A673 (cell line): ENCODE results near the gene PDCD7.
"Not testable (repeated sequence)": the region's sequence is repeated elsewhere in the genome, so short reads cannot be mapped to it uniquely, and the experiment has no call there.

ENCODE experiments used
- EZH2 ChIP-seq: fragments of 200-600 bp; sonication (generic); IDR thresholded peaks from 2 replicates; pipeline ENCODE4 v1.6.1; 2017; ENCODE audit warnings: borderline replicate concordance, low read depth, mild to moderate bottlenecking, mixed read lengths, antibody characterized with exemption, low read length; ENCODE audit not compliant: poor library complexity, severe bottlenecking
- TF ChIP-seq, protein P1 (sequence below): fragments of 300-800, 200-600 bp; sonication (generic); conservative IDR thresholded peaks from 2 replicates; pipeline ENCODE4 v1.5.1; 2017; ENCODE audit warnings: low read depth, mild to moderate bottlenecking, antibody characterized with exemption, low read length, moderate library complexity, mixed read lengths

DNA sequence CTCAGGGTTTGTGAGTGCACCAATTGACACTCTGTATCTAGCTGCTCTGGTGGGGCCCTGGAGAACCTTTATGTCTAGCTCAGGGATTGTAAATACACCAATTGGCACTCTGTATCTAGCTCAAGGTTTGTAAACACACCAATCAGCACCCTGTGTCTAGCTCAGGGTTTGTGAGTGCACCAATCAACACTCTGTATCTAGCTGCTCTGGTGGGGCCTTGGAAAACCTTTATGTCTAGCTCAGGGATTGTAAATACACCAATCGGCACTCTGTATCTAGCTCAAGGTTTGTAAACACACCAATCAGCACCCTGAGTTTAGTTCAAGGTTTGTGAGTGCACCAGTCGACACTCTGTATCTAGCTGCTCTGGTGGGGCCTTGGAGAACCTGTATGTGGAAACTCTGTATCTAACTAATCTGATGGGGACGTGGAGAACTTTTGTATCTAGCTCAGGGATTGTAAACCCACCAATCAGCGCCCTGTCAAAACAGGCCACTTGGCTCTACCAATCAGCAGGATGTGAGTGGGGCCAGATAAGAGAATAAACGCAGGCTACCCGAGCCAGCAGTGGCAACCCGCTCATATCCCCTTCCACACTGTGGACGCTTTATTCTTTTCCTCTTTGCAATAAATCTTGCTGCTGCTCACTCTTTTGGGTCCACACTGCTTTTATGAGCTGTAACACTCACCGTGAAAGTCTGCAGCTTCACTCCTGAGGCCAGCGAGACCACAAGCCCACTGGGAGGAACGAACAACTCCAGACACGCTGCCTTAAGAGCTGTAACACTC lies 57.8 kb downstream of the PDCD7 start:
- TF ChIP-seq, protein P1, sequence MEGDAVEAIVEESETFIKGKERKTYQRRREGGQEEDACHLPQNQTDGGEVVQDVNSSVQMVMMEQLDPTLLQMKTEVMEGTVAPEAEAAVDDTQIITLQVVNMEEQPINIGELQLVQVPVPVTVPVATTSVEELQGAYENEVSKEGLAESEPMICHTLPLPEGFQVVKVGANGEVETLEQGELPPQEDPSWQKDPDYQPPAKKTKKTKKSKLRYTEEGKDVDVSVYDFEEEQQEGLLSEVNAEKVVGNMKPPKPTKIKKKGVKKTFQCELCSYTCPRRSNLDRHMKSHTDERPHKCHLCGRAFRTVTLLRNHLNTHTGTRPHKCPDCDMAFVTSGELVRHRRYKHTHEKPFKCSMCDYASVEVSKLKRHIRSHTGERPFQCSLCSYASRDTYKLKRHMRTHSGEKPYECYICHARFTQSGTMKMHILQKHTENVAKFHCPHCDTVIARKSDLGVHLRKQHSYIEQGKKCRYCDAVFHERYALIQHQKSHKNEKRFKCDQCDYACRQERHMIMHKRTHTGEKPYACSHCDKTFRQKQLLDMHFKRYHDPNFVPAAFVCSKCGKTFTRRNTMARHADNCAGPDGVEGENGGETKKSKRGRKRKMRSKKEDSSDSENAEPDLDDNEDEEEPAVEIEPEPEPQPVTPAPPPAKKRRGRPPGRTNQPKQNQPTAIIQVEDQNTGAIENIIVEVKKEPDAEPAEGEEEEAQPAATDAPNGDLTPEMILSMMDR = not testable (repeated sequence)
- not testable (repeated sequence) for TF ChIP-seq EZH2
